Measurements from ENCODE around the gene COL9A1. TPM values are rescaled to one million over a fixed set of nuclear protein-coding genes. Genes with fewer than 3 reads are reported as not detected.

COL9A1 gene
- total RNA-seq, 1 donor from 2014 or later: not detected

- TF ChIP-seq CTCF (conservative IDR thresholded peaks at IDR 0.05; ENCODE audit: low read depth, low read length): peak; percentile 71
- no peak overlapping the region for H3K4me3 ChIP-seq (ENCODE audit: low read depth, low read length)
- DNase-seq (ENCODE audit: low read depth): peak; percentile 7
Measured at GRCh38 chr6:70221025-70221714, 81.7 kb downstream of the COL9A1 start.

- no peak for DNase-seq (ENCODE audit: low read depth)
- no peak overlapping the region for H3K4me3 ChIP-seq (ENCODE audit: low read depth, low read length)
Measured at GRCh38 chr6:70219943-70220613, 82.8 kb downstream of the COL9A1 start.

GRCh38 chr6:70216767-70217166 is 86.1 kb downstream of the COL9A1 start:
- DNase-seq (ENCODE audit: low read depth): no peak
- TF ChIP-seq CTCF (conservative IDR thresholded peaks at IDR 0.05; ENCODE audit: low read depth, low read length): no peak
- H3K4me3 ChIP-seq (ENCODE audit: low read depth, low read length): no peak overlapping the region

More at GRCh38 chr6:70219943-70220613, 82.8 kb downstream of the COL9A1 start:
- TF ChIP-seq CTCF (conservative IDR thresholded peaks at IDR 0.05; ENCODE audit: low read depth, low read length): no peak

GRCh38 chr6:70215460-70216108 is 87.3 kb downstream of the COL9A1 start:
- DNase-seq (ENCODE audit: low read depth): no peak
- TF ChIP-seq CTCF (conservative IDR thresholded peaks at IDR 0.05; ENCODE audit: low read depth, low read length): no peak
- H3K4me3 ChIP-seq (ENCODE audit: low read depth, low read length): no peak overlapping the region

GRCh38 chr6:70210462-70210861 is 92.4 kb downstream of the COL9A1 start:
- H3K4me3 ChIP-seq (ENCODE audit: low read depth, low read length): no peak overlapping the region
- TF ChIP-seq CTCF (conservative IDR thresholded peaks at IDR 0.05; ENCODE audit: low read depth, low read length): peak; percentile 44
- no peak for DNase-seq (ENCODE audit: low read depth)

- no peak for TF ChIP-seq CTCF (conservative IDR thresholded peaks at IDR 0.05; ENCODE audit: low read depth, low read length)
- H3K4me3 ChIP-seq (ENCODE audit: low read depth, low read length): no peak overlapping the region
- DNase-seq (ENCODE audit: low read depth): no peak
Measured at GRCh38 chr6:70208235-70208790, 94.6 kb downstream of the COL9A1 start.
